ENCODE measurements around the gene SLC12A5.

DNA sequence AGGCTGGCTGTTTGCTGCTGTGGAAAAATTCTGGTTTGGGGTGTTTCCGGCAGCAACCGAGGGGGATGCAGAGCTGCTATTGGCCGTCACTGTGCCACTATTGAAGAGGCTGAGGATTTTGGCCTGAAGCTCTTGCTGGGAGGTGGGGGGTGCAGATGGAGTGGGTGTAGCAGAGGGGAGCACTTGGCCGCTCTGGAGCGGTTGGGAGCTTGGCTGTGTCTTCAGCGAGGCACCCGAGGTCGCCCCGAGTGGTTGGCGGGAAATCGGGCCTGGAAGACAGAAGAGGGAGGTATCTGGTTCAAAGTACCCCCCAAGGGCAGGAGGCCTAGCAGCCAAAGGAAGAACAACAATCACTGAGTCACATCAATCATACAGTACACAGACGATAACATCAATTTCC is 33.6 kb downstream of the SLC12A5 start:
- TF ChIP-seq, protein P1, sequence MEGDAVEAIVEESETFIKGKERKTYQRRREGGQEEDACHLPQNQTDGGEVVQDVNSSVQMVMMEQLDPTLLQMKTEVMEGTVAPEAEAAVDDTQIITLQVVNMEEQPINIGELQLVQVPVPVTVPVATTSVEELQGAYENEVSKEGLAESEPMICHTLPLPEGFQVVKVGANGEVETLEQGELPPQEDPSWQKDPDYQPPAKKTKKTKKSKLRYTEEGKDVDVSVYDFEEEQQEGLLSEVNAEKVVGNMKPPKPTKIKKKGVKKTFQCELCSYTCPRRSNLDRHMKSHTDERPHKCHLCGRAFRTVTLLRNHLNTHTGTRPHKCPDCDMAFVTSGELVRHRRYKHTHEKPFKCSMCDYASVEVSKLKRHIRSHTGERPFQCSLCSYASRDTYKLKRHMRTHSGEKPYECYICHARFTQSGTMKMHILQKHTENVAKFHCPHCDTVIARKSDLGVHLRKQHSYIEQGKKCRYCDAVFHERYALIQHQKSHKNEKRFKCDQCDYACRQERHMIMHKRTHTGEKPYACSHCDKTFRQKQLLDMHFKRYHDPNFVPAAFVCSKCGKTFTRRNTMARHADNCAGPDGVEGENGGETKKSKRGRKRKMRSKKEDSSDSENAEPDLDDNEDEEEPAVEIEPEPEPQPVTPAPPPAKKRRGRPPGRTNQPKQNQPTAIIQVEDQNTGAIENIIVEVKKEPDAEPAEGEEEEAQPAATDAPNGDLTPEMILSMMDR (IDR thresholded peaks at IDR 0.05), result no peak
- TF ChIP-seq CREB1 (CRISPR knock-in tag; IDR thresholded peaks at IDR 0.05) (no peak), SP1 (CRISPR knock-in tag; conservative IDR thresholded peaks at IDR 0.05) (no peak), NFYB (CRISPR knock-in tag; conservative IDR thresholded peaks at IDR 0.05; ENCODE audit: low read depth) (no peak), TP53 (CRISPR knock-in tag; IDR thresholded peaks at IDR 0.05) (no peak), CBFB (CRISPR knock-in tag; IDR thresholded peaks at IDR 0.05; ENCODE audit: low read depth) (no peak), TCF7 (CRISPR knock-in tag; IDR thresholded peaks at IDR 0.05; ENCODE audit: low read depth) (no peak), NFE2L1 (CRISPR knock-in tag; IDR thresholded peaks at IDR 0.05) (no peak), PRRX2 (CRISPR knock-in tag; IDR thresholded peaks at IDR 0.05) (no peak), FOXK1 (CRISPR knock-in tag; IDR thresholded peaks at IDR 0.05) (no peak)
- TF ChIP-seq, protein P2, sequence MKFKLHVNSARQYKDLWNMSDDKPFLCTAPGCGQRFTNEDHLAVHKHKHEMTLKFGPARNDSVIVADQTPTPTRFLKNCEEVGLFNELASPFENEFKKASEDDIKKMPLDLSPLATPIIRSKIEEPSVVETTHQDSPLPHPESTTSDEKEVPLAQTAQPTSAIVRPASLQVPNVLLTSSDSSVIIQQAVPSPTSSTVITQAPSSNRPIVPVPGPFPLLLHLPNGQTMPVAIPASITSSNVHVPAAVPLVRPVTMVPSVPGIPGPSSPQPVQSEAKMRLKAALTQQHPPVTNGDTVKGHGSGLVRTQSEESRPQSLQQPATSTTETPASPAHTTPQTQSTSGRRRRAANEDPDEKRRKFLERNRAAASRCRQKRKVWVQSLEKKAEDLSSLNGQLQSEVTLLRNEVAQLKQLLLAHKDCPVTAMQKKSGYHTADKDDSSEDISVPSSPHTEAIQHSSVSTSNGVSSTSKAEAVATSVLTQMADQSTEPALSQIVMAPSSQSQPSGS (CRISPR knock-in tag; IDR thresholded peaks at IDR 0.05; ENCODE audit: borderline replicate concordance, low read depth), result no peak
- TF ChIP-seq, protein P3, sequence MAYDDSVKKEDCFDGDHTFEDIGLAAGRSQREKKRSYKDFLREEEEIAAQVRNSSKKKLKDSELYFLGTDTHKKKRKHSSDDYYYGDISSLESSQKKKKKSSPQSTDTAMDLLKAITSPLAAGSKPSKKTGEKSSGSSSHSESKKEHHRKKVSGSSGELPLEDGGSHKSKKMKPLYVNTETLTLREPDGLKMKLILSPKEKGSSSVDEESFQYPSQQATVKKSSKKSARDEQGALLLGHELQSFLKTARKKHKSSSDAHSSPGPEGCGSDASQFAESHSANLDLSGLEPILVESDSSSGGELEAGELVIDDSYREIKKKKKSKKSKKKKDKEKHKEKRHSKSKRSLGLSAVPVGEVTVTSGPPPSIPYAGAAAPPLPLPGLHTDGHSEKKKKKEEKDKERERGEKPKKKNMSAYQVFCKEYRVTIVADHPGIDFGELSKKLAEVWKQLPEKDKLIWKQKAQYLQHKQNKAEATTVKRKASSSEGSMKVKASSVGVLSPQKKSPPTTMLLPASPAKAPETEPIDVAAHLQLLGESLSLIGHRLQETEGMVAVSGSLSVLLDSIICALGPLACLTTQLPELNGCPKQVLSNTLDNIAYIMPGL (CRISPR knock-in tag; IDR thresholded peaks at IDR 0.05), result no peak
- TF ChIP-seq, protein P4, sequence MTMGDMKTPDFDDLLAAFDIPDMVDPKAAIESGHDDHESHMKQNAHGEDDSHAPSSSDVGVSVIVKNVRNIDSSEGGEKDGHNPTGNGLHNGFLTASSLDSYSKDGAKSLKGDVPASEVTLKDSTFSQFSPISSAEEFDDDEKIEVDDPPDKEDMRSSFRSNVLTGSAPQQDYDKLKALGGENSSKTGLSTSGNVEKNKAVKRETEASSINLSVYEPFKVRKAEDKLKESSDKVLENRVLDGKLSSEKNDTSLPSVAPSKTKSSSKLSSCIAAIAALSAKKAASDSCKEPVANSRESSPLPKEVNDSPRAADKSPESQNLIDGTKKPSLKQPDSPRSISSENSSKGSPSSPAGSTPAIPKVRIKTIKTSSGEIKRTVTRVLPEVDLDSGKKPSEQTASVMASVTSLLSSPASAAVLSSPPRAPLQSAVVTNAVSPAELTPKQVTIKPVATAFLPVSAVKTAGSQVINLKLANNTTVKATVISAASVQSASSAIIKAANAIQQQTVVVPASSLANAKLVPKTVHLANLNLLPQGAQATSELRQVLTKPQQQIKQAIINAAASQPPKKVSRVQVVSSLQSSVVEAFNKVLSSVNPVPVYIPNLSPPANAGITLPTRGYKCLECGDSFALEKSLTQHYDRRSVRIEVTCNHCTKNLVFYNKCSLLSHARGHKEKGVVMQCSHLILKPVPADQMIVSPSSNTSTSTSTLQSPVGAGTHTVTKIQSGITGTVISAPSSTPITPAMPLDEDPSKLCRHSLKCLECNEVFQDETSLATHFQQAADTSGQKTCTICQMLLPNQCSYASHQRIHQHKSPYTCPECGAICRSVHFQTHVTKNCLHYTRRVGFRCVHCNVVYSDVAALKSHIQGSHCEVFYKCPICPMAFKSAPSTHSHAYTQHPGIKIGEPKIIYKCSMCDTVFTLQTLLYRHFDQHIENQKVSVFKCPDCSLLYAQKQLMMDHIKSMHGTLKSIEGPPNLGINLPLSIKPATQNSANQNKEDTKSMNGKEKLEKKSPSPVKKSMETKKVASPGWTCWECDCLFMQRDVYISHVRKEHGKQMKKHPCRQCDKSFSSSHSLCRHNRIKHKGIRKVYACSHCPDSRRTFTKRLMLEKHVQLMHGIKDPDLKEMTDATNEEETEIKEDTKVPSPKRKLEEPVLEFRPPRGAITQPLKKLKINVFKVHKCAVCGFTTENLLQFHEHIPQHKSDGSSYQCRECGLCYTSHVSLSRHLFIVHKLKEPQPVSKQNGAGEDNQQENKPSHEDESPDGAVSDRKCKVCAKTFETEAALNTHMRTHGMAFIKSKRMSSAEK (CRISPR knock-in tag; IDR thresholded peaks at IDR 0.05; ENCODE audit: borderline replicate concordance), result no peak
- TF ChIP-seq, protein P5, sequence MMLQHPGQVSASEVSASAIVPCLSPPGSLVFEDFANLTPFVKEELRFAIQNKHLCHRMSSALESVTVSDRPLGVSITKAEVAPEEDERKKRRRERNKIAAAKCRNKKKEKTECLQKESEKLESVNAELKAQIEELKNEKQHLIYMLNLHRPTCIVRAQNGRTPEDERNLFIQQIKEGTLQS (CRISPR knock-in tag; conservative IDR thresholded peaks at IDR 0.05), result no peak
